SH-SY5Y (cell line): ENCODE measurements around the gene TRIM44.

ENCODE experiments used
- GATA2 ChIP-seq: IDR thresholded peaks from 2 replicates; pipeline ENCODE4 v1.6.1; 2011; ENCODE audit warnings: mild to moderate bottlenecking, low read depth, low read length
- GATA3 ChIP-seq: IDR thresholded peaks from 2 replicates; pipeline ENCODE4 v1.6.1; 2011; ENCODE audit warnings: low read depth, mild to moderate bottlenecking, low read length, moderate library complexity

GRCh38 chr11:35624316-35624715 is 38.3 kb upstream of the TRIM44 start:
- TF ChIP-seq GATA2 (no peak), GATA3 (no peak)
